NCI-H146 treated with DMSO at 0.1 percent for 48 hours (cell line): ENCODE data around the gene TMEM141.

ENCODE experiments used
- DNase-seq: peaks from one replicate; lab custom pipeline; 2025; ENCODE audit not compliant: unreplicated experiment; lab: John Stamatoyannopoulos, UW

TMEM141 gene

DNA sequence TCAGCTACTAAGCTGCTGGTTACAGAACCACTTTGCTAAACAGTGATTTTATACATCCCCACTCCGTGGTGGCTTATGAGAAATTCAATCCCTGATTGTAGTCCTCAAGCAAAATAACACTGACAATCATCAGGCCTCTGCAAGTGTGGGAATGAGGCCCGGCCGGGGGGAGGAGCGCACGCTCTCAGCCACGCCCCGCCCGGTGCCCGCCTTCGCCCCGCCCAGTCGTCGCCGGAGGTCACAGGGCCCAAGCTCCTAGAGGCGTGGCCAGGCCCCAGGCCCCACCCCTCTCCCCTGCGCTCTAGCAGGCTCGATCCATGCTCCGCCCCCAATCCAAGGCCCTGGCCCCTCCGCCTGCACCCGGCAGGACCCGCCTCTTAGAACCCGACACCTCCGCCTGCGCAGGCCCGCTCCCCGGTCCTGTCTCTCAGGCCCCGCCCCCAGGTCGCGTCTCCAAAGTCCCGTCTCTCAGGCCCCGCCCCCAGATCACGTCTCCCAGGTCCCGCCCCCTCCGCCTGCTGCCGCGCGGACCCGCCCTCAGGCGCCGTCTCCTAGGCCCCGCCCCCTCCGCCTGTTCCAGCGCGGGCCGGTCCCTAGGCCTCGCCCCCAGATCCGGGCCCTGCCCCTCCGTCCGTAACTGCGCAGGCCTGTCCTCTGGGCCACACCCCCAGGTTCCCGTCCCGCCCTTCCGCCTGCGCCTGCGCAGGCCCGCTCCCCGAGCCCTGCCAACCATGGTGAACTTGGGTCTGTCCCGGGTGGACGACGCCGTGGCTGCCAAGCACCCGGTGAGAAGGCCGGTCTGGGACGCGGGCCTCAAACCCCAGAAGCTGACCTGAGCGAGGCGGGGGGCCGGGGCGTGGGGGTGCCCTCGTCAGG, at the start of gene TMEM141:
Gene TMEM141, plus strand, starts transcription at position 705 of the 876 bp plus-strand sequence. Its CDS starts 27 bp downstream, at position 732.
- peak; percentile 98 for DNase-seq

DNA sequence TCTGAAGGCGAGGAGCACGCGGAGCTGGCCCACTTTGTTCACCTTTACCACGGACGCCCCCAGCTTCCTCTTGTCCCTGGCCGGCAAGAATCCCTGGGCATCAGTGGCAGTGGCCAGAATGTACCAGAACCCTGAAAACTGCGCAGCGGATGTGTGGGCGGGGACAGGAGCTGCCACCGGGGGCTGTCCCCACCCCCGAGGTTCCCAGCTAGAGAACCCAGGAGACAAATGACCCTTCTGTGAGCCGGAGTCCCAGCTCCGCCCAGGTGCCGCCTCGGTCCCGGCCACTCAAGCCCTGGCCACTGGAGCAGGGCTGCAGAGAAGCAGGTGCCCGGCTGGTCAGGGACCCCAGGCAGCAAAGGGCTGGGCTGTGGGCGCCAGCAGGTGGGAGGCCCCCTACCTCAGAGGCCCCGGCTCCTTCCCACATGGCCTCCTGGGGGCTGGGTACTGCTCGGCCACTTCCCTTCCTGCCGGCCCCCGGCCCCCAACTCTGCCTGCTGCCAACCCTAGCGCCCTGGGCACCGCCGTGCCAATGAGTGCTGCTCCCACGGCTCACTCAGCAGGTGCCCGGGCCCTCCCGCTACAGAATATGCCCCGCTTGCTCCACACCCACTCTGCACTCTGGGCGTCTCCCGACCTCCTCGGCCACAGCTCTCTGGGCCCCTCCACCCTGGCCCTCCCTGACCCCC, 49.1 kb upstream of the TMEM141 start:
- DNase-seq = no peak

DNA sequence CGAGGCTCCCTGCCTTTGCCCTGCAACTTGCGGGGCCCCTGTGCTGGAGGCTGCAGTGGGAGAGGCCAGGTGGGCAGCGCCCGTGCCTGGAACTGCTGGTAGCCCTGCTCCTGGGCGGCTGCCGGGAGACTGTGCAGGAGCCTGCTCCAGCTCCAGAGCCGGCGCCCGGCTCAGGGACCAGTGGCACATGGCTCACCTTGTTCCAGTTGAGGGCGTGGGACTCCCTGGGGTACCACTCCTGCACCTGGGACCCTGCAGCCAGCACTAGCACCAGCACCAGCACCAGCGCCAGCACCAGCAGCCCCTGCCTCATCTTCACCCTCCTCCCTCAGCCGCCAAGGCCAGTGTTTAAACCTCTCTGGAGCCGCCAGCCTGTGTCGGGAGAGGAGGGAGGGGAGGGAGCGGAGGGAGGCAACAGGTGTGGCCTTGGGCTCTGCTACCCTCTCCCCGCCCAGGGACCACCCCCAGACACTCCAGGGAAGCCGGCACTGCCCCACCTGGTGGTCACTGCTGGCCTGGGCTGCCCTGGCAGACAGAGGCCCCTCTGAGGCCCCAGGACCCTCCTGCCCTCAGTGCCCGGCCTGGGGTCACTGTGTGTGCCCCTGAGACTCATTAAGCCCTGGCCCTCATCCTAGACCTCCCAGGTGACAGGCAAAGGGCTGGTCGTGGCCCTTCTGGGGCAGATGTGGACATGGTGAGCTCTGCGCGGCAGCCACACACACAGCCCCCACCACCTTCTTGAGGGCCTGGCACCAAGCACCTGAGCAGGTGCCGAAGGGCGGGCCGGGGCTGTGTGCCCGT, 48.4 kb upstream of the TMEM141 start, which contains the start of gene LCN10:
Gene LCN10, minus strand, starts transcription at position 350 of the 801 bp plus-strand sequence. Its CDS starts 37 bp downstream, at position 313.
- peak; percentile 58 for DNase-seq

DNA sequence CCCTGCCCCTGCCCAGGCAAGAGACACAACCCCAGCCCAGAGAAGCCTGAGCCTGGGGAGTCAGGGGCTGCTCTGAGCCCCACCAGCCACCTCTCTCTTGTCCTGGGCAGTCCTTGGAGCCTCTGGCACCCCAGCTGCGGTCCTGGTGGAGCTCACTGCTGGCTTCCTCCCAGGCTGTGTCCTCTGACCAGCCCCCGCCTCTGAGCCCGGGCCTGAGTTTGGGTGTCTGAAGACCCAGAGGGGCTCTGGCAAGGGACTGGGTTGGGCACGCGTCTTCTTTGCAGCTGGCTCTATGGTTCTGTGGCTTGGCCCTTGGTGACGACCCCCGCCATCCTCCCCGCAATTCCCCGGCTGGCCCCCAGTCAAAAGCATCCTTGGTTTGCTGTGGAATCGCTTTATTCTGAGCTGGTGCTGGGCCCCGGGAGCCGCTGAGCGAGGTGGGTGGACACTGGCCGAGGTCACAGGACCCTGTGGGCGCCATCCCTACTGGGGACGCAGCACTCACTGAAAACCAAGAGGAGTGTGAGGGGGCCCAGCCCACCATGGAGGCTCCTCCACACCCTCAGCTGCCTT, 47.4 kb upstream of the TMEM141 start:
- no peak for DNase-seq

DNA sequence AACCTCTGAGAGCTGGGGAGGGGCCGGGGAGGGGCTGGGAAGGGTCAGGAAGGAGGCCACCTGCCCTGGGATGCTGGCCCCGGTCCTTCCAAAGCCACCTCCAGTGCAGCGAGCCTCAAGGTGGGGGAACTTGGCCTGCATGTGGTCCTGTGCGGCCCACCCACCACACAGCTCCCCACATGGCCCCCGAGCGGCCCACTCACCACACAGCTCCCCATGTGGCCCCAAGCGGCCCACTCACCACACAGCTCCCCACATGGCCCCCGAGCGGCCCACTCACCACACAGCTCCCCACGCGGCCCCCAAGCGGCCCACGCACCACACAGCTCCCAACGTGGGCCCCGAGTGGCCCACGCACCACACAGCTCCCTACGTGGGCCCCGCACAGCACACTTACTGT, 46.4 kb upstream of the TMEM141 start:
- no peak for DNase-seq

DNA sequence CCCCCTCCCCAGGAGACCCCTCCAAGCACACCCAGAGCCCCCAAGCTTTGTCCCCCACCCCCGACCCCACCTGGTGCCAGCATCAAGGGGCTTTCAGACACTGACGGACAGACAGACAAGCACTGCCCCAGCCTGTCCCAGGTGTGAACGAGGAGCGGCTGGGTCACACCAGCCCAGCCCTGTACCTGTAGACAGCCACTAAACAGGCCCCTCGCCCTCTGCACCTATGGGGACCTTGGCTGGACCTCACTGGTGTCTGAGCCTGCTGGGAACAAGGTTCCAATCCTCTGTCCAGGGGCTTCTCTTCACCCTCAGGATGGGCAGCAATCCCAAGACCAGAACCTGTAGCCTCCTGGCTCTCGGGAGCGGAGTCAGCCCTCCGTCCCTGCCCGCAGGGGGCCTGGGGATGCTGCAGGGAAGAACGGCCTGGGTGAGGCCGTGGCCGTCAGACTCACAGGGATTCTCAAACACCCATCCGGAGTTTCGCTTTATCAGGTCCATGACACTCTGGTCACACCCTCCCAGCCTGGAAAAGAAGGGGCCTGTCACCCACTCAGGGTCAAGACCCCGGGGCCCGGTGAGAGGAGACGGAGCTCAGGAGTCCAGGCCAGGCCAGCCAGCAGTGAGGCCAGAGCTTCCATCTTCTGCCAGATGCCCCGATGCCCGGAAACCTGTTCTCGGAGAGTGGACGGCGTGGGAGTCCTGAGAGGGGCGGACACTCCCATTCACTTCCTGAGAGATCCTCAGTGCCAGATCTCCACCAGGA, 45.6 kb upstream of the TMEM141 start:
- no peak for DNase-seq

DNA sequence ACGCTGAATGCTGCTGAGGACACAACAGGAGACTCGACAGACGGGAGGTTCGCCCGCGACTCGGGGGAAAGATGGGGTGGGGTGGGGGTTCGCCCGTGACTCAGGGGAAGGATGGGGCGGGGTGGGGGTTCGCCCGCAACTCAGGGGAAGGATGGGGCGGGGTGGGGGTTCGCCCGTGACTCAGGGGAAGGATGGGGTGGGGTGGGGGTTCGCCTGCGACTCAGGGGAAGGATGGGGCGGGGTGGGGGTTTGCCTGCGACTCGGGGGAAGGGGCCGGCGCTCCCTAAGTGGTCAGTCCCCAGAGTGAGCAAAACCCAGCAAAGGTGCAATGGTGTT, 45.0 kb upstream of the TMEM141 start:
- DNase-seq = no peak

DNA sequence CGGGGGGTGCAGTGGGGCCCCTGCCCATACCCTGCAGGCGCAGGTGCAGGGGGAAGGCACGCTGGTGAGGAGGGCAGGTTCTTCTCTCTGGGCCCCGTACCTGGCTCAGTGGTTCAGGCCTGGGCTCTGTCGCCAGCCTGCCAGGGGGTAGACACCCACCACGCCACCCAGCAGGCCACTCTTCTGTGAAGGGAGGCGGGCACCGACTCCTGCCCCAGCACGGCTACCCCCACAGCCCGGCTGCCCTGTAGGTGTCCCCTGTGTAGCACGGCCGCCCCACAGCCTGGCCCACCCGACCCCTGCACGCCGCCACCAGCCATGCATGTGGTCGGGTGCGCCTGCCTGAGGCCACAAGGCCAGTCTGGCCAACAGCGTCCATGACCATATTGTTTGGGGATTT, 44.5 kb upstream of the TMEM141 start:
- no peak for DNase-seq

DNA sequence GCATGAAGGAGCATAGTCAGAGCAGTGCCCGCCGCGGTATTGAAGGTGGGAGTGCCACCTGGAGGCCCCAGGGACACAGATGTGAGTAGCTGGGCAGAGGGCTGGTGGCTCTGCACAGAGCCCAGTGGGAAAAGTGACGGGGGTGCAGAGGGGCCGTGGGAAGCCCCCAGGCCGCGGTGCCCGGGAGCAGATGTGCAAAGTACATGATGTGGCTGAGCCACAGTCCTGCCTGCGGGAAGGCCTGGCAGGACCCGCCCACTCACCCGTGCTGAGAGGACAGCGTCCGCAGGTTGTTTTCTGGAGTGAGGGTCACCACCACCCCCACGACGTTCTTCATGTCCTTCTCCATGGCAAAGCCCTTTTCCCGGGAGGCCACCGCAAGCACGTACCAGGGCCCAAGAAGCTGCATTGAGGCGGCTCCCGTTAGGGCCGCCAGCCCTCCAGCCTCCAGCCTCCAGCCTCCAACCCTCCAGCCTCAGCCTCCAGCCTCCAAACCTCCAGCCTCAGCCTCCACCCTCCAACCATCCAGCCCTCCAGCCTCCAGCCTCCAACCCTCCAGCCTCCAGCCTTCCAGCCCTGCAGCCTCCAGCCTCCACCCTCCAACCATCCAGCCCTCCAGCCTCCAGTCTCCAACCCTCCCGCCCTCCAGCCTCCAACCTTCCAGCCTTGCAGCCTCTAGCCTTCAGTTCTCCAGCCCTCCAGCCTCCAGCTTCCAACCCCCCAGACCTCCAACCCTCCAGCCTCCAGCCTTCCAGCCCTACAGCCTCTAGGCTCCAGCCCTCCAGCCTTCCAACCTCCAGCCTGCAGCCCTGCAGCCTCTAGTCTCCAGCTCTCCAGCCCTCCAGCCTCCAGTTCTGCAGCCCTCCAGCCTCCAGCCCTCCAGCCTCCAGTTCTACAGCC, 43.7 kb upstream of the TMEM141 start:
- DNase-seq = no peak

DNA sequence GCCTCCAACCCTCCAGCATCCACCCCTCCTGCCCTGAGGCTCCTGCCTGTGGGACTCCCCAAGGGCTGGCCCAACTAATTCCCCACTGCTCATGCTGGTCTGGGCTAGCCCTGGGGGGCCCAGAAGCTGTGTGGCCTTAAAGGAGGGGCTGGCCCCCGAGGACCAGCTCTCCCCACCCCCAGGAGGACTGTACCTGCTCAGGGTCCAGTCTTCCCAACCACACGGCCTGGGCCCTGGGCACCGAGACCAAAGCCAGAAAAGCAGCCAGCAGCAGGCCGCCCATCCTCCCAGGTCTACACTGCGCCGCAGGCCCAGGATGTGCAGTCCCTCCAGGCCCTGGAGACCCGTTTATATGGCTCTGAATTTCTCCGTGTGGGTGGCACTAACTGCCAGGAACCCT, 42.9 kb upstream of the TMEM141 start, which contains the start of gene LCN6:
Gene LCN6, minus strand, starts transcription at position 325 of the 400 bp plus-strand sequence. Its CDS starts 42 bp downstream, at position 283.
- DNase-seq = no peak

DNA sequence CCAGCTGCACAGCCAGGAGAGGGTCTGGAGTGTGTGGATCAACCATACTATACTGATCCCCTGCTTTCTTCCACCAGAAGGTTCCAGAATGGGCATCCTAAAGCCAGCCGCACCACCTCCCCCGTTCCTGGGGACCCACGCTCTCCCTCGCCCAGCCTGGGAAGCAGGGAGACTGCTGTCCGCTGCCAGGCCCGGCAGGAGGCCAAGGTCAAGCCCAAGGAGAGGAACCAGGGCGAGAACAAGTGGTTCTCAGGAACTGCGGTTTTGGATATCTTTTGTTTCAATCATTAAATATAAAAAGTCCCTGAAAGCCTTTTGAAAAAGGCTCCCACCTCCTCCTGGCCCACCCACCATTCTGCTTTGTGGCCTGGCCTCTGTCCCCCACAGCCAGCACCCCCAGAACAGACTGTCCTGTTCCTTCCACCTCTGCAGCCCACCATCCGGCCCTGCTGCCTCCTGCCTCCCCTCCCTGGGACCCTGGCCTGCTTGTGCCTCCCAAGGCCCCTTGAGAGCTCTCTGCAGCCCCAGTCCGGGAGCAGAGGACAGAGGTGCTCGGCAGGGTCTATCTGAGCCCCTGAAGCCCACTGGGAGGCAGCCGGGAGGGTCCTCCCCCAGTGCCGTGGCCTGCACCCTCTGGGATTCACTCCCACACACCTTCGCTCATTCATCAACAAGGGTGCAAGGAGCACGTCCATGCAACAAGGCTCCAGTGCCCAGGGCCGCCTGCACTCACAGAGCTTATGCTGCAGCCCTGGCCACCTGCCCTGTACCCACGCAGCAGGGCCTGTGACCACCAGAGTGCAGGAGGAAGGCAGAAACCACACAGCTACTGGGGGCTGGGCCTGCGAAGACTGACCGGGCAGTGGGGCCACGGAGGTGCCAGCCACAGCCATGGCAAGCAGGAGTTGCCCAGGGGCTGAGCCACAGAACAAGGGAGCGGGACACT, 42.2 kb upstream of the TMEM141 start:
- DNase-seq = no peak

DNA sequence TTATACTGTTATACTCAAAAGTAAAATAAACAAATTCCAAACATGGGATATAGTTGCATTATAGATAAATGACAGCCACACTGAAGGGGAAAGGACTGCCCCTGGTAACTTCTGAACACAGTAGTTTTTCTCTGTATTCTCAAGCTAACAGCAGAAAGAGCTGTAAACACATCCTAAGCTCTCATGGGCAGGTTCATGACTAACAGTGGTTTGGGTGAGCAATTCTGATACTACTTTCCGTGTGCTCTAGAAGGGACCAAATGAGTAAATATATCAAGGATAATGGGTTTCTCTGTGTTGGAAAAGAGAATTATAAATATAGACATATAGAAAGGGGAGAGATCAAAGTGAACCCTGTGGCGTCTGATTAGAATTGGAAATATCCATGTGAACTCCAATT, 40.6 kb upstream of the TMEM141 start:
- DNase-seq = no peak

DNA sequence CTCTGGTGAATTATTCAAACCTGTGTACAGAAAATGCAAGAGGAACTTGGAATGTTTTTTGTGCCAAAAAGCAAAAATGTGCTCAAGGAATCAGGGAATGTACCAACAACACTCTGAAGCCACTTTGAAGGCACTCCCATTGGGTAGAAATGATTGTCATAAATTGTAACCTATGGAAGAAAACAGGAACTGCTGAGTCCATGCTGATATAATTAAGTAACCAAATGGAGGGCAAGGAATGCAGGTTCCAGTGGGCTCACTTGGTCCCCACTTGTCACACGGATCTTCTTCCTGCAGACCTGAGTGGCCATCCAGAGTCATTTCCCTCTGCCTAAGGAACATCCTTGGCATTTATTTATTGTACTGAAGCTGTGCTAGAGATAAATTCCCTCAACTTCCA, 39.9 kb upstream of the TMEM141 start:
- no peak for DNase-seq

DNA sequence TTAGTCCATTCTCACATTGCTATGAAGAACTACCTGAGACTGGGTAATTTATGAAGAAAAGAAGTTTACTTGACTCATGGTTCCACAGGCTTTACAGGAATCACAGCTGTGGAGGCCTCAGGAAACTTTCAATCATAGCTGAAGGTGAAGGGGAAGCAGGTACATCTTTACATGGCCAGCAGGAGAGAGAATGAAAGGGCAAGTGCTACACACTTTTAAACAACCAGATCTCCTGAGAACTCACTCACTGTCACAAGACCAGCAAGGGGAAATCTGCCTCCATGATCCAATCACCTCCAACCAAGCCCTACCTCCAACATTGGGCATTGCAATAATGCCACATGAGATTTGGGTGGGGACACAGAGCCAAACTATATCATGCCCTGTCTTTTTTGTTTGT, 39.3 kb upstream of the TMEM141 start:
- no peak for DNase-seq

DNA sequence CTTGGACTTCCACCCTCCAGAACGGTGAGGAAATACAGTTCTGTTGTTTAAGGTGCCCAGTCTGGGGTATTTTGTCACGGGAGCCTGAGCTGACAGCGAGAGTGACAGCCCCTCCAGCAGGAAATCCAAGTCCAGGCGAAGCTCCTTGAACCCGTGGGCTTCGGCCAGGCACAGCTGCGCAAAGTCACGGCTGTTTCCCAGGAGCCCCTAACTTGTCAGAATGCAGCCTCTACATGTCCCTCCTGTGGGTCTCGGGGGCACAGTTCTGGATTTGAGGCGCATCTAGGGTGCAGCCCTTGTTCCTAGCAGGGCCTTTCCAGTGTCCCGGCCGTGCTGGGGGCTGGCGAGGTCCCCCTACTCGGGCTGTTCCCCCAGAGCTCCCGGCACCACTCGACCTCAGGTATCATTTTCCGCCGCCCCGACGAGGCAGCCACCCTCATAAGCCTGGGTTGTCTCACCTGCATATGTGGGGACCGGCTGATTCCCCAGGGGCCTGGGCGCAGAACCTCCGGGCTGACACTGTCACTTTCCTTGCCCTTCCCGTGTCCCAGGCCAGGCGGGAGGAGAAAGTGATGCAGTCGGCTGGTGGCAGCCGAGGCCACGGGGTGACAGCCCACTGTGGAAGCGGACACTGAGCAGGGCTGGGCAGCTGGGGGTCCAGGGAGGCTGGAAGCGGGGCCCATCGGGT, 37.6 kb upstream of the TMEM141 start:
- DNase-seq = no peak

DNA sequence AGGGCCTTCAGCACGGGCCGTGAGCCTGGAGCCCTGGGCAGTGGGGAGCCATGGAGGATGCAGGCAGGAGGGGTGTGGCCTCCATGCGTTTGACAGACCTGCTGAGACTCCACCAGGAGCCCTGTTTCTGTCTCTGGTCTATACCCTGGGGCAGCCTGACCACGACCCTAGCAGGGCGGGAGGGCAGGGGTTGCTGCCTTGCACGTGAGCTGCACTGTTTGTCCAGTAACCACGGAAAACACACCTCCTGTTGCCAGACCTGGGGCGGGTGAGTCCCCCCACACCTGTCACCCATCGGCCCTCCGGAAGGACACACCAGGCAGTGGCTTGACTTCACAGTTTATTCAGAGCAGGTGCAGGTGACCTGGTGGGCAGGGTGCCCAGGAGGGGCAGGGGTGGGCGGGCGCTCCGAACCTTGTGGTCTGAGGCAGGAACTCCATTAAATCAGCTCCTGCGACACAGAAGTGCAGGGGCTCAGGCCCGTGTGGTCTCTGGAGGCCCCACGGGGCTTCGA, 37.0 kb upstream of the TMEM141 start:
- DNase-seq = peak; percentile 64

DNA sequence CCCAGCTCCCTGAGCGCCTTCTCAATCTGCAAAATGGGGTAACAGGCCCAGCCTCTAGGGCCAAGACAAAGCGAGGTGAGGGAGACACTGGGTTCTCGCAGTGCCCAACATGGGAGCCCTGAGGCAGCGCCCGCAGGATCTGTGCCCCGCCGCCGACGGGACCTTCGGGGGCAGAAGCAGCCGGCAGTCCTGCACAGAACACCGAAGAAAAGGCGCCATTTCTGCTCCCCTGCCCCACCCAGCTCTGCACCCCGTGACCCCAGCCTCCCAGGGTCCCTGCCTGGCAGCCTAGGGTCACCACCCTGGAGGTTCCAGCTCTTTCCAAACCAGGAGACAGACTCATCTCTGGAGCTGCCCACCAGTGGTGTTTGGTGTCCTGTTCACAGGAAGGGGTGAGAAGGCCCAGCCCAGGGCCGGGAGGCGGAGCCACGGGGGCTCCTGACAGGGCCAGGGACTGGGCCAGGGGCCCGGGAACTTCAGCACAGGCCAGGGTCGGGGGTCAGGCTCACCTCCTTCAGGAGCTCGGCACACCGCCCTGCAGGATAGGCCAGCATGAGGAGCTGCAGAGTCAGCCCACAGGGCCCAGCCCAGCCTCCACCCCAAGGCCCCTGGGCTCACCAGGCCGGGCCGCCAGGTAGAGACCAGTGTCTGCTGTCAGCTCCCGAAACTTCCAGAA, 36.4 kb upstream of the TMEM141 start:
- no peak for DNase-seq
